Heart right ventricle (tissue), 16 donors: ENCODE results near the gene ZSCAN5C. TPM values are rescaled to one million over a fixed set of nuclear protein-coding genes. Genes with fewer than 3 reads are reported as not detected.
A peak's percentile ranks its signal among the peaks of the same experiment; 100 is the strongest.
"Not testable (repeated sequence)": the region's sequence is repeated elsewhere in the genome, so short reads cannot be mapped to it uniquely, and the experiment has no call there.

Source experiments
- ATAC-seq, 8 donors: fragments of 200-7000 bp; cut with Tn5 transposase; one replicate each; pipeline ENCODE4 v1.9.1; 2020; ENCODE audit warnings: mild to moderate bottlenecking in 8 of 8, moderate library complexity in 8 of 8, moderate number of reproducible peaks in 1 of 8
- DNase-seq, 2 donors: peaks; one replicate each; pipeline ENCODE4 v3.0.0-alpha.2; 2020
- H3K27ac ChIP-seq, 10 donors: fragments of 200-600 bp; sonication (generic) in 2 of 10; one replicate each; pipeline versions ENCODE4 v1.5.0 to v1.8.0; 2020 to 2022; ENCODE audit warnings: mild to moderate bottlenecking in 3 of 10
- H3K27me3 ChIP-seq, 7 donors: fragments of 200-600 bp; one replicate each; pipeline ENCODE4 v1.8.0; 2021 to 2022; ENCODE audit warnings: mild to moderate bottlenecking in 2 of 7
- H3K36me3 ChIP-seq, 9 donors: fragments of 200-600 bp; sonication (generic) in 1 of 9; one replicate each; pipeline versions ENCODE4 v1.5.0 to v1.8.0; 2020 to 2022; ENCODE audit warnings: mild to moderate bottlenecking in 2 of 9
- H3K4me1 ChIP-seq, 9 donors: fragments of 200-600 bp; sonication (generic) in 1 of 9; one replicate each; pipeline versions ENCODE4 v1.5.0 to v1.8.0; 2020 to 2022; ENCODE audit warnings: mild to moderate bottlenecking in 4 of 9
- H3K4me3 ChIP-seq, 10 donors: fragments of 200-600 bp; sonication (generic) in 2 of 10; one replicate each; pipeline versions ENCODE4 v1.5.0 to v1.8.0; 2020 to 2022; ENCODE audit warnings: mild to moderate bottlenecking in 7 of 10, moderate library complexity in 2 of 10
- H3K9me3 ChIP-seq, 11 donors: fragments of 200-600 bp in 10 of 11; sonication (generic) in 2 of 11; one replicate each; pipeline versions ENCODE4 v1.5.0 to v1.8.0; 2013 to 2022; ENCODE audit warnings: mild to moderate bottlenecking in 2 of 11, control low read depth in 1 of 11, moderate library complexity in 1 of 11
- WGBS, 2 donors: extraction: QIAGEN DNeasy Blood & Tissue Kit; methylation state at CpG; one replicate each; pipeline ENCODE4 v1.1.7; 2013; ENCODE audit warnings: inconsistent platforms in 1 of 2; 5-methylcytosine and 5-hydroxymethylcytosine counted together
- intact Hi-C, 10 donors: fragments of 100-400 bp; cut with DNase I; formaldehyde crosslinking; loops; one replicate each; pipeline versions ENCODE4 v1.11.1 to v1.14.2; 2022
- polyA plus RNA-seq, 2 donors: library from polyadenylated mRNA; stranded (reverse); fragments of 200-250 nt; gene quantifications; one replicate each; pipeline ENCODE4 v1.2.3, GENCODE V29; 2013
- total RNA-seq, 10 donors: library from RNA; stranded (reverse); fragmentation: NEBNext Ultra II Directional in 3 of 10; extraction: Animal tissue kit (Norgen Biotek cat#: 25700) in 3 of 10; gene quantifications; one replicate each; pipeline versions ENCODE4 v1.2.1 to v1.2.4, GENCODE V29; 2021 to 2023
- TF ChIP-seq, protein P1 (sequence below), 9 donors: fragments of 200-600 bp; sonication (generic) in 2 of 9; IDR thresholded peaks; one replicate each; pipeline versions ENCODE4 v1.5.0 to v1.8.0; 2021 to 2022; ENCODE audit warnings: antibody characterized with exemption in 9 of 9, mild to moderate bottlenecking in 5 of 9, moderate library complexity in 1 of 9
- donor health status: Arrhythmogenic right ventricular cardiomyopathy.
- donor health status: ischemic (EF 13 %, LVEDD 7.1; RV severe dilation, severe dysfunction).
- donor health status: healthy with polysubstance abuse.
- donor health status: DM: no; HTN: yes; CAD: no.
- donor health status: DM: no; HTN: no; CAD: no.
- donor health status: ischemic (EF 25% LVEDD 6.9; RV normal size, moderate dysfunction).
- donor health status: ischemic (EF 25% LVEDD 5.7; RV mildly dilated, moderate dysfunction).
- donor health status: healthy.
- donor health status: DM: yes; HTN: yes; CAD: no.
- donor health status: Ischemic cardiomyopathy.
- donor health status: ischemic (EF 35%, LVEDD 5.7; RV mildly dilated, moderate dysfunction).
- donor health status: nonischemic (EF 11% LVEDD 7.7; RV severe dilation, severe dysfunction).
- donor health status: DM: yes; HTN: yes; CAD: no.
- donor health status: PGD.
- donor health status: ischemic (EF 29% LVEDD 5.4; RV normal size, mild dysfunction).
- donor health status: nonischemic (EF 23%, LVEDD 6.1; RV moderate dilation, normal function).

The ZSCAN5C gene
- total and polyA plus RNA-seq, 12 donors: not detected

GRCh38 chr19:56221442-56221841, 19.4 kb downstream of the ZSCAN5C start:
- H3K9me3 ChIP-seq, H3K27ac ChIP-seq, H3K4me3 ChIP-seq, ATAC-seq, intact Hi-C loops, DNase-seq: not testable (repeated sequence)
- H3K27me3 ChIP-seq: peaks cover 0 to 17% (median 6%) of the 10 kb centered on the region in 7 donors
- TF ChIP-seq, protein P1, sequence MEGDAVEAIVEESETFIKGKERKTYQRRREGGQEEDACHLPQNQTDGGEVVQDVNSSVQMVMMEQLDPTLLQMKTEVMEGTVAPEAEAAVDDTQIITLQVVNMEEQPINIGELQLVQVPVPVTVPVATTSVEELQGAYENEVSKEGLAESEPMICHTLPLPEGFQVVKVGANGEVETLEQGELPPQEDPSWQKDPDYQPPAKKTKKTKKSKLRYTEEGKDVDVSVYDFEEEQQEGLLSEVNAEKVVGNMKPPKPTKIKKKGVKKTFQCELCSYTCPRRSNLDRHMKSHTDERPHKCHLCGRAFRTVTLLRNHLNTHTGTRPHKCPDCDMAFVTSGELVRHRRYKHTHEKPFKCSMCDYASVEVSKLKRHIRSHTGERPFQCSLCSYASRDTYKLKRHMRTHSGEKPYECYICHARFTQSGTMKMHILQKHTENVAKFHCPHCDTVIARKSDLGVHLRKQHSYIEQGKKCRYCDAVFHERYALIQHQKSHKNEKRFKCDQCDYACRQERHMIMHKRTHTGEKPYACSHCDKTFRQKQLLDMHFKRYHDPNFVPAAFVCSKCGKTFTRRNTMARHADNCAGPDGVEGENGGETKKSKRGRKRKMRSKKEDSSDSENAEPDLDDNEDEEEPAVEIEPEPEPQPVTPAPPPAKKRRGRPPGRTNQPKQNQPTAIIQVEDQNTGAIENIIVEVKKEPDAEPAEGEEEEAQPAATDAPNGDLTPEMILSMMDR (IDR thresholded peaks at IDR 0.05): peak in 5 of 9 donors; percentile 6 to 31 (median 23)
- H3K36me3 ChIP-seq: peaks cover 0 to 11% (median 0%) of the 10 kb centered on the region in 9 donors
- 63 to 64% methylated on average over 9 of the region's 9 CpGs for WGBS, 2 donors
- H3K4me1 ChIP-seq: peaks cover 0 to 11% (median 6%) of the 10 kb centered on the region in 9 donors

DNA sequence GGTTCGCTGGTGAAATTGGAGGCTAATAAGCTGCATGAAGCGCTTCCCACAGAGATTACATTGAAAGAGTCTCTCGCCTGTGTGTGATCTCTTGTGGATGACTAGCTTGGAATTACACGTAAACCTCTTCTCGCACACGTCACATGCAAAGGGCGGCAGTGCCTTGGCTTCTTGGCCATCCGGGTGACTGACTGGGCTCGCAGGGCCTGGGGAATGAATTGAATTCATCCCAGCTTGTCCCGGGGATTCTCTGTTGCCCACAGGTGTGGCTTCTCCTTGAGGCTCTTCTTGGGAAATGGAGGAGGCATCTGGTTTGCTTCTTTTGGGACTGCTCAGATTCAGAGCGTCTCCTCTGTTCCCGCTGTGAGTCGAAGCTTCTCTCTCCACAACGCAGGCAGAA, 19.8 kb downstream of the ZSCAN5C start:
- Histone ChIP-seq H3K4me3 (no peak overlapping the region), H3K27ac (no peak overlapping the region), H3K9me3 (no peaks in the 10 kb centered on the region), H3K4me1 (peaks cover 0 to 11% (median 6%) of the 10 kb centered on the region in 9 donors), H3K27me3 (peaks cover 0 to 13% (median 6%) of the 10 kb centered on the region in 7 donors), H3K36me3 (peaks cover 0 to 11% (median 0%) of the 10 kb centered on the region in 9 donors)
- intact Hi-C loops: no loop called here
- TF ChIP-seq, protein P1 (IDR thresholded peaks at IDR 0.05): no peak
- DNase-seq (no peak), ATAC-seq (no peak)
- WGBS, 2 donors: 92 to 96% methylated on average over 14 of the region's 14 CpGs

DNA sequence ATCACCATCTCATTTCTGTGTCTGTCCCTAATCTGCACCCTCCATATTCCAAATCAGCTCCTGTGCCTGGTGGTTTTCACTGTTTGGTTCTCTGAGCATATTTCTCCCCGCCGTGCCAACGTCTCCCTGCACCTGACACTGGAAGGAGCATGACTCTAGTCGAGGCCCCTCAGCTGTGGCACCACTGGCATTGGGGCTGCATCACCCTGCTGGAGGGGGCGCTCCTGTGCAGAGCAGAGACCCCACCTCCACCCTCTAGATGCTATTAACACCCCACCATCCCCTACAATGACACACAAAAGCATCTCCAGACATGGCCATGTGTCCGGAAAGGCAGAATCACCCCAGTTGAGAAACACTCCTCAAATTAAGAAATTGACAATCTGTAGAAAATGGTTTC, 20.8 kb downstream of the ZSCAN5C start:
- intact Hi-C loops: no loop called here
- H3K9me3 ChIP-seq: no peaks in the 10 kb centered on the region
- H3K36me3 ChIP-seq: peaks cover 0 to 11% (median 0%) of the 10 kb centered on the region in 9 donors
- TF ChIP-seq, protein P1 (IDR thresholded peaks at IDR 0.05): no peak
- no peak overlapping the region for H3K27ac ChIP-seq
- 75 to 83% methylated on average over 6 of the region's 6 CpGs for WGBS, 2 donors
- H3K4me1 ChIP-seq: peaks cover 0 to under 1% (median 0%) of the 10 kb centered on the region in 9 donors
- no peak for DNase-seq
- ATAC-seq: no peak
- H3K4me3 ChIP-seq: no peak overlapping the region
- H3K27me3 ChIP-seq: peaks cover 0 to 3% (median 0%) of the 10 kb centered on the region in 7 donors

- Histone ChIP-seq H3K9me3 (no peaks in the 10 kb centered on the region), H3K4me1 (no peaks in the 10 kb centered on the region), H3K4me3 (no peak overlapping the region), H3K27ac (no peak overlapping the region), H3K27me3 (no peaks in the 10 kb centered on the region), H3K36me3 (peaks cover 0 to 11% (median 0%) of the 10 kb centered on the region in 9 donors)
- TF ChIP-seq, protein P1 (IDR thresholded peaks at IDR 0.05): no peak
- DNase-seq (no peak), ATAC-seq (no peak)
- intact Hi-C loops: no loop called here
- 90 to 91% methylated on average over 9 of the region's 9 CpGs for WGBS, 2 donors
These were observed 21.4 kb downstream of the ZSCAN5C start for GRCh38 chr19:56223481-56223880.
